Mammary epithelial cell (primary cell): ENCODE results near the gene CEP112.

Experiments
- EZH2 ChIP-seq: IDR thresholded peaks from 2 replicates; pipeline ENCODE4 v1.6.1; 2012; ENCODE audit warnings: low read length, inconsistent platforms, borderline replicate concordance
- TF ChIP-seq, protein P1 (sequence below), 2 donors: IDR thresholded peaks in 1 of 2; conservative IDR thresholded peaks in 1 of 2; 2 replicates each; pipeline ENCODE4 v1.5.1; 2011 to 2012; ENCODE audit warnings: inconsistent platforms in 2 of 2, low read length in 2 of 2, mild to moderate bottlenecking in 2 of 2, control low read depth in 1 of 2, low read depth in 1 of 2; ENCODE audit not compliant: insufficient read depth in 1 of 2; ENCODE audit errors: extremely low read depth in 1 of 2

GRCh38 chr17:66107731-66108130 is 84.2 kb downstream of the CEP112 start:
- TF ChIP-seq EZH2: no peak
- TF ChIP-seq, protein P1, sequence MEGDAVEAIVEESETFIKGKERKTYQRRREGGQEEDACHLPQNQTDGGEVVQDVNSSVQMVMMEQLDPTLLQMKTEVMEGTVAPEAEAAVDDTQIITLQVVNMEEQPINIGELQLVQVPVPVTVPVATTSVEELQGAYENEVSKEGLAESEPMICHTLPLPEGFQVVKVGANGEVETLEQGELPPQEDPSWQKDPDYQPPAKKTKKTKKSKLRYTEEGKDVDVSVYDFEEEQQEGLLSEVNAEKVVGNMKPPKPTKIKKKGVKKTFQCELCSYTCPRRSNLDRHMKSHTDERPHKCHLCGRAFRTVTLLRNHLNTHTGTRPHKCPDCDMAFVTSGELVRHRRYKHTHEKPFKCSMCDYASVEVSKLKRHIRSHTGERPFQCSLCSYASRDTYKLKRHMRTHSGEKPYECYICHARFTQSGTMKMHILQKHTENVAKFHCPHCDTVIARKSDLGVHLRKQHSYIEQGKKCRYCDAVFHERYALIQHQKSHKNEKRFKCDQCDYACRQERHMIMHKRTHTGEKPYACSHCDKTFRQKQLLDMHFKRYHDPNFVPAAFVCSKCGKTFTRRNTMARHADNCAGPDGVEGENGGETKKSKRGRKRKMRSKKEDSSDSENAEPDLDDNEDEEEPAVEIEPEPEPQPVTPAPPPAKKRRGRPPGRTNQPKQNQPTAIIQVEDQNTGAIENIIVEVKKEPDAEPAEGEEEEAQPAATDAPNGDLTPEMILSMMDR (conservative IDR thresholded peaks at IDR 0.05 in 1 of 2, IDR thresholded peaks at IDR 0.05 in 1 of 2; ENCODE audit: extremely low read depth in 1 of 2, insufficient read depth in 1 of 2, low read depth in 1 of 2, low read length in 2 of 2): no peak
